GM18951 (cell line): ENCODE data around the gene PFN1.
"Not testable (repeated sequence)": the region's sequence is repeated elsewhere in the genome, so short reads cannot be mapped to it uniquely, and the experiment has no call there.

Source experiments
- POLR2A ChIP-seq: IDR thresholded peaks from 4 replicates; pipeline ENCODE4 v1.6.1; 2011; ENCODE audit warnings: mild to moderate bottlenecking; ENCODE audit not compliant: insufficient read length, insufficient read depth; ENCODE audit errors: extremely low read depth
- in situ Hi-C: fragments of 300-500 bp; cut with MboI; formaldehyde crosslinking; loops from one replicate; pipeline ENCODE4 v1.12.0; 2022; ENCODE audit warnings: low sequenced_read_pairs, mixed read lengths, inconsistent platforms; ENCODE audit not compliant: unreplicated experiment

The PFN1 gene

GRCh38 chr17:4938688-4939545 is 9.4 kb downstream of the PFN1 start:
- in situ Hi-C loops, result no loop called here
- no peak for TF ChIP-seq POLR2A

- in situ Hi-C loops, result no loop called here
- no peak for TF ChIP-seq POLR2A
These were observed 10.2 kb downstream of the PFN1 start for GRCh38 chr17:4938069-4938491.

- no peak for TF ChIP-seq POLR2A
- in situ Hi-C loops, result no loop called here
These were observed 10.8 kb downstream of the PFN1 start for GRCh38 chr17:4937553-4937952.

- in situ Hi-C loops, result no loop called here
- TF ChIP-seq POLR2A, result no peak
These were observed 11.9 kb downstream of the PFN1 start for GRCh38 chr17:4936436-4936835.

- TF ChIP-seq POLR2A, result no peak
- in situ Hi-C loops, result no loop called here
These were observed 12.7 kb downstream of the PFN1 start for GRCh38 chr17:4935650-4936049.

GRCh38 chr17:4934173-4934979 is 14.0 kb downstream of the PFN1 start:
- in situ Hi-C loops, result no loop called here
- TF ChIP-seq POLR2A, result peak; percentile 35

GRCh38 chr17:4933646-4934045 is 14.7 kb downstream of the PFN1 start:
- in situ Hi-C loops, result no loop called here
- no peak for TF ChIP-seq POLR2A

- in situ Hi-C loops, result no loop called here
- TF ChIP-seq POLR2A, result no peak
These were observed 15.6 kb downstream of the PFN1 start for GRCh38 chr17:4932756-4933155.

- in situ Hi-C loops, result no loop called here
- no peak for TF ChIP-seq POLR2A
These were observed 16.4 kb downstream of the PFN1 start, which contains the start of gene GP1BA for GRCh38 chr17:4931963-4932362. Gene GP1BA, plus strand, starts transcription at chr17:4932277. Its CDS starts 328 bp downstream, at chr17:4932605.

- no peak for TF ChIP-seq POLR2A
- in situ Hi-C loops, result no loop called here
These were observed 19.4 kb downstream of the PFN1 start for GRCh38 chr17:4928881-4929280.

- in situ Hi-C loops, result not testable (repeated sequence)
These were observed 21.6 kb downstream of the PFN1 start for GRCh38 chr17:4926577-4927335.

- no peak for TF ChIP-seq POLR2A
- in situ Hi-C loops, result no loop called here
These were observed 27.0 kb downstream of the PFN1 start for GRCh38 chr17:4921320-4921719.
